ENCODE results near the gene TRIM10. TPM values are rescaled to one million over a fixed set of nuclear protein-coding genes. Genes with fewer than 3 reads are reported as not detected.

The TRIM10 gene
- total RNA-seq, 1 experiment from 2014 or later: 0.95 TPM

- H3K36me3 Mint-ChIP-seq (ENCODE audit: insufficient read depth, unreplicated experiment): no peaks in the 10 kb centered on the region
- POLR2A ChIA-PET: no interaction called here
- Histone ChIP-seq H3K9me3 (no peaks in the 10 kb centered on the region), H3K27me3 (replicated peaks; ENCODE audit: control insufficient read depth, insufficient read depth, low read length) (no peaks in the 10 kb centered on the region), H3K4me3 (ENCODE audit: low read depth, low read length) (no peak overlapping the region), H3K36me3 (ENCODE audit: control insufficient read depth, insufficient read depth, low read length) (no peaks in the 10 kb centered on the region), H3K4me1 (peaks cover 2% of the 10 kb centered on the region; the same call in 1 of the 2 replicates)
- DNase-seq: no peak
- H3K4me1 Mint-ChIP-seq (ENCODE audit: low read depth, unreplicated experiment): peaks cover 5% of the 10 kb centered on the region
- no peak overlapping the region for H3K27ac Mint-ChIP-seq (ENCODE audit: unreplicated experiment)
- H3K9me3 Mint-ChIP-seq (ENCODE audit: unreplicated experiment): no peaks in the 10 kb centered on the region
- intact Hi-C loops (cut with micrococcal nuclease; ENCODE audit: unreplicated experiment): loop anchor here (1.0 kb wide), 1 partner anchor 21 kb away; no protein-coding TSS in a partner anchor
- no peaks in the 10 kb centered on the region for H3K27me3 Mint-ChIP-seq (ENCODE audit: insufficient read depth, unreplicated experiment)
- no peak overlapping the region for H3K4me3 Mint-ChIP-seq (ENCODE audit: unreplicated experiment)
- no TSS peak for BruUV-seq (replicated peaks)
- TF ChIP-seq CTCF (IDR thresholded peaks at IDR 0.05; ENCODE audit: insufficient read depth in 1 of 2, low read depth in 1 of 2, low read length in 1 of 2, severe bottlenecking in 1 of 2, unreplicated experiment in 1 of 2): peak in 1 of 2 experiments; percentile 1
- CTCF ChIA-PET: no interaction called here
Observed at GRCh38 chr6:30149234-30149633, 11.8 kb downstream of the TRIM10 start.

GRCh38 chr6:30147096-30147495 is 13.9 kb downstream of the TRIM10 start:
- intact Hi-C loops (cut with micrococcal nuclease; ENCODE audit: unreplicated experiment): no loop called here
- Histone ChIP-seq H3K36me3 (ENCODE audit: control insufficient read depth, insufficient read depth, low read length) (no peaks in the 10 kb centered on the region), H3K4me3 (ENCODE audit: low read depth, low read length) (no peak overlapping the region), H3K9me3 (no peaks in the 10 kb centered on the region), H3K4me1 (peaks cover 11% of the 10 kb centered on the region), H3K27me3 (replicated peaks; ENCODE audit: control insufficient read depth, insufficient read depth, low read length) (no peaks in the 10 kb centered on the region)
- no peaks in the 10 kb centered on the region for H3K9me3 Mint-ChIP-seq (ENCODE audit: unreplicated experiment)
- DNase-seq: no peak
- no peaks in the 10 kb centered on the region for H3K27me3 Mint-ChIP-seq (ENCODE audit: insufficient read depth, unreplicated experiment)
- BruUV-seq (replicated peaks): no TSS peak
- TF ChIP-seq CTCF (IDR thresholded peaks at IDR 0.05; ENCODE audit: insufficient read depth in 1 of 2, low read depth in 1 of 2, low read length in 1 of 2, severe bottlenecking in 1 of 2, unreplicated experiment in 1 of 2): no peak
- H3K27ac Mint-ChIP-seq (ENCODE audit: unreplicated experiment): no peak overlapping the region
- ChIA-PET POLR2A (no interaction called here), CTCF (no interaction called here)
- H3K4me1 Mint-ChIP-seq (ENCODE audit: low read depth, unreplicated experiment): peaks cover 12% of the 10 kb centered on the region
- no peaks in the 10 kb centered on the region for H3K36me3 Mint-ChIP-seq (ENCODE audit: insufficient read depth, unreplicated experiment)
- H3K4me3 Mint-ChIP-seq (ENCODE audit: unreplicated experiment): no peak overlapping the region

GRCh38 chr6:30145818-30146217 is 15.2 kb downstream of the TRIM10 start:
- BruUV-seq (replicated peaks): no TSS peak
- Mint-ChIP-seq H3K27me3 (ENCODE audit: insufficient read depth, unreplicated experiment) (no peaks in the 10 kb centered on the region), H3K4me1 (ENCODE audit: low read depth, unreplicated experiment) (peaks cover 12% of the 10 kb centered on the region), H3K27ac (ENCODE audit: unreplicated experiment) (no peak overlapping the region), H3K36me3 (ENCODE audit: insufficient read depth, unreplicated experiment) (no peaks in the 10 kb centered on the region), H3K4me3 (ENCODE audit: unreplicated experiment) (no peak overlapping the region), H3K9me3 (ENCODE audit: unreplicated experiment) (no peaks in the 10 kb centered on the region)
- Histone ChIP-seq H3K4me3 (ENCODE audit: low read depth, low read length) (no peak overlapping the region), H3K27me3 (replicated peaks; ENCODE audit: control insufficient read depth, insufficient read depth, low read length) (no peaks in the 10 kb centered on the region), H3K36me3 (ENCODE audit: control insufficient read depth, insufficient read depth, low read length) (no peaks in the 10 kb centered on the region), H3K9me3 (no peaks in the 10 kb centered on the region), H3K4me1 (peaks cover 11% of the 10 kb centered on the region)
- ChIA-PET POLR2A (interaction anchor here (0.7 kb wide), 1 partner anchor 120 kb away, joined by 3 read pairs; no protein-coding TSS in a partner anchor), CTCF (no interaction called here)
- intact Hi-C loops (cut with micrococcal nuclease; ENCODE audit: unreplicated experiment): no loop called here
- no peak for DNase-seq
- no peak for TF ChIP-seq CTCF (IDR thresholded peaks at IDR 0.05; ENCODE audit: insufficient read depth in 1 of 2, low read depth in 1 of 2, low read length in 1 of 2, severe bottlenecking in 1 of 2, unreplicated experiment in 1 of 2)

Data from Caco-2 (cell line).